Smooth muscle cell of the pulmonary artery (primary cell): ENCODE results near the gene KLHL1. TPM values are rescaled to one million over a fixed set of nuclear protein-coding genes. Genes with fewer than 3 reads are reported as not detected.

ENCODE experiments used
- total RNA-seq: library from RNA; depleted of rRNA; stranded (reverse); fragments of >200 nt; gene quantifications from 2 replicates; pipeline ENCODE4 v1.2.3, GENCODE V29; 2014

KLHL1 gene
- total RNA-seq, result not detected in 2 replicates

GRCh38 chr13:70108356-70109105 is at the start of gene KLHL1:
Gene KLHL1 (minus strand): TSS chr13:70108452. CDS start chr13:70107699, 753 bp downstream.

GRCh38 chr13:70107498-70108281 is 562 bp downstream of the KLHL1 start, which contains the start of gene ATXN8OS:
Gene ATXN8OS (plus strand): TSS chr13:70107826.

Other genes starting within 250 kb of the KLHL1 start
- gene ATXN8OS, start 626 bp downstream of the KLHL1 start, total RNA-seq, result not detected in 2 replicates